HG02981 (cell line): ENCODE measurements around the gene ERN2.
"Not testable (repeated sequence)": the region's sequence is repeated elsewhere in the genome, so short reads cannot be mapped to it uniquely, and the experiment has no call there.

Experiments used
- ATAC-seq: cut with Tn5 transposase; IDR thresholded peaks from one replicate; pipeline ENCODE4 v1.9.1; 2021; ENCODE audit warnings: mild to moderate bottlenecking, moderate library complexity; ENCODE audit not compliant: unreplicated experiment

Gene ERN2

DNA sequence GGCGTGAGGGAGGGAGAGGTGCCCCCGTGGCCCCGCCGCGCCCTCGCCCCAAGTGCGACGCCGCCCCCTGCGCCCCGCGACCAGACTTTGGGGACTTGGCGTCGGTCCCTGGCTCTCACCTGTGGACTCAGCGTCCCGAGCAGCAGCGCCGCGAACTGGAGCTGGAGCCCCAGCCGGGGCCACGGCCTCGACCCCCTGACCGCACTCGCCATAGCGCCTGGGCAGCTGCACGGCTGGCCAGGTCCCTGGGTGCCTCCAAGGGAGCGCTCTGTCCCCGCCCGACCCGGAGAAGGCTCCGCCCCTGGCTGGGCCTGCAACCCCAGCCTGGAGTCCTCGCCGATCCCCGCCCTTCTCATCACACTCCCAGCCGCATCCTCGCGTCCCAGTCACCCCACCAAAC is at the start of gene ERN2:
TSS of gene ERN2 (minus strand) at position 247 of the 400 bp plus-strand sequence. CDS start at position 212, 35 bp downstream.
- ATAC-seq: no peak

- no peak for ATAC-seq
These were observed 45.1 kb upstream of the ERN2 start for GRCh38 chr16:23757937-23758619.

DNA sequence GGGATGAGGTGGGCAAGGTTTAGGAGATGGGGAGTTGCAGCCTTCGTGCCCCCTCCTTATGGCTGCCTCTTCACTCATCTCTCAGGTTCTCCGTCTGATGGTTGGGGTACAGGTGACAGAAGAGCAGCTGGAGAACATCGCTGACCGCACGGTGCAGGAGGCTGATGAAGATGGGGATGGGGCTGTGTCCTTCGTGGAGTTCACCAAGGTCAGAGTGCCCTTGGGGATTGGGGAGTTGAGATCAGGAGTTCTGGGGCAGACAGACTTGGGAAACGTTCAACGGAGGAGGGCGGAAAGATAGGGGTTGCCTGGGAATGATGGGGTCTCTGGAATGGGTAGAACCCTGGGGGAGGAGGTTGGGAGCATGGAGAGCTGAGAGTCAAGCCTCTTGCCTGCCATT is 44.1 kb upstream of the ERN2 start:
- ATAC-seq: no peak

- ATAC-seq: no peak
These were observed 42.4 kb upstream of the ERN2 start for GRCh38 chr16:23755484-23755809.

DNA sequence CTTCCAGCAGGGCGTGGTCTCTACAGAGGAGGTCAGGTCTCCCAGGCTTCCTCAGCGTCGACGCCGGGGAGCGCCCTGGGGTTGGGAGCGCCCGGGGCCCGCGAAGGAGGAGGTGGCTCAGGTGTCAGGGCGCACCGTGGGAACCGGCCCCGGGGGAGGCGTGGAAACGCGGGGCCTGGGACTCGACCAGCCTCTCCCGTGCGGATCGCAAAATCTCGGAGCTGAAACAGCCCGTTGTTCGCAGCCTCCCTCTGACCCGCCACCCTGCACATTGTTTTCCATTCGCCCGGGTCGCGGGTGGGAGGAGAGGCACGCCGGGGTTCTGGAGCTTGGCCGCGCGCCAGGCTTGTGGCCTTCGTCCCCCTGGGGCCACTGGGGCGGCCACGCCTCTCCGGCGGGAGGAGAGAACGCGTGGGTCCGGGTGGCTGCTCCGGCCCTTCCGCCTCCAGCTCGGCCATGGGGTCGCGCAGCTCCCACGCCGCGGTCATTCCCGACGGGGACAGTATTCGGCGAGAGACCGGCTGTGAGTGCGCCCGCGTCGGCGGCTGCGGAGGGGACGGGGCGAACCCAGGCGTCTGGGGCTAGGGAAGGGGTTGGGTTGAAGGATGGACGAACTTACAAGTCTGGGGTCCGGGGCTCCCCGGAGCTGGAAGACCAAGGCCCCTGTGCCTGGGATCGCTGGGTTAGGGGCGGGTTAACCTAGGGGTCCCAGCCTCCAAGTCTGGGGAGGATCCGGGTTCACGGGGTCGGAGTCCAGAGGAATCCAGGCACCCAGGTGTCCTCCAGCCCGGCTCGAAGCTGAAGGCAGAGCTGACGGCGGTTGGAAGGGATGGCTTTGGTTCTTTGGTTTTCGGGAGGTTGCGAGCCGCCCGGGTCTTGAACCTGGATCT is 41.8 kb upstream of the ERN2 start, which contains the start of gene CHP2:
TSS of gene CHP2 (plus strand) at position 433 of the 890 bp plus-strand sequence. CDS start at position 457, 24 bp downstream.
- ATAC-seq: no peak

GRCh38 chr16:23753908-23754593 is 41.0 kb upstream of the ERN2 start:
- no peak for ATAC-seq

GRCh38 chr16:23751053-23751452 is 38.0 kb upstream of the ERN2 start:
- not testable (repeated sequence) for ATAC-seq

DNA sequence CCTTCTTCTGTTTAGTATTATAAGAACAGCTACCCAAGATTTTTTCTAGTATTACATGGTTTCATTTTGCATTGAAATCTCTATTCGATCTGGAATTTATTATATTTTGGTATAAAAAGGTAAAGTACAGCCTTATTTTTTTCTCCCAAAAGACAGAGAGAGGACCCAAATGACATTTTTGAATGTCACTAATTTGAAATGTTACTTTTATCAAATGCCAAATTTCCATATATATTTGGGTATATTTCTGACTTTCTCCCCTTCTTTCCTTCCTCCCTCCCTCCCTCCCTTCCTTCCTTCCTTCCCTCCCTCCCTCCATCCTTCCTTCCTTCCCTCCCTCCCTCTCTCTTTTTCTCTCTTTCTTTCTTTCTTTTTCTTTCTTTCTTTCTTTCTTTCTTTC is 35.6 kb upstream of the ERN2 start:
- no peak for ATAC-seq

GRCh38 chr16:23745263-23745662 is 32.2 kb upstream of the ERN2 start:
- no peak for ATAC-seq

GRCh38 chr16:23742766-23743165 is 29.7 kb upstream of the ERN2 start:
- ATAC-seq: no peak

GRCh38 chr16:23741675-23742303 is 28.8 kb upstream of the ERN2 start:
- no peak for ATAC-seq

DNA sequence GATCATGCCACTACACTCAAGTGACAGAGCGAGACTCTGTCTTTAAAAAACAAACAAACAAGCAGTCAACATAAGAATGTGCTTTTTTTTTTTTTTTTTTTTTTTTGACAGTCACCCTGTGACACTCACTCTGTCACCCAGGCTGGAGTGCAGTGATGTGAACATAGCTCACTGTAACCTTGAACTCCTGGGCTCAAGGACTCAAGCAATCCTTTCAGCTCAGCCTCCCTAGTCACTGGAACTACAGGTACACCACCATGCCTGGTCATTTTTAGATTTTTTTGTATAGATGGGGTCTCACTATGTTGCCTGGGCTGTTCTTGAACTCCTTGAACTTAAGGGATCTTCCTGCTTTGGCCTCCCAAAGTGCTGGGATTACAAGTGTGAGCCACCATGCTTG is 26.5 kb upstream of the ERN2 start:
- no peak for ATAC-seq

DNA sequence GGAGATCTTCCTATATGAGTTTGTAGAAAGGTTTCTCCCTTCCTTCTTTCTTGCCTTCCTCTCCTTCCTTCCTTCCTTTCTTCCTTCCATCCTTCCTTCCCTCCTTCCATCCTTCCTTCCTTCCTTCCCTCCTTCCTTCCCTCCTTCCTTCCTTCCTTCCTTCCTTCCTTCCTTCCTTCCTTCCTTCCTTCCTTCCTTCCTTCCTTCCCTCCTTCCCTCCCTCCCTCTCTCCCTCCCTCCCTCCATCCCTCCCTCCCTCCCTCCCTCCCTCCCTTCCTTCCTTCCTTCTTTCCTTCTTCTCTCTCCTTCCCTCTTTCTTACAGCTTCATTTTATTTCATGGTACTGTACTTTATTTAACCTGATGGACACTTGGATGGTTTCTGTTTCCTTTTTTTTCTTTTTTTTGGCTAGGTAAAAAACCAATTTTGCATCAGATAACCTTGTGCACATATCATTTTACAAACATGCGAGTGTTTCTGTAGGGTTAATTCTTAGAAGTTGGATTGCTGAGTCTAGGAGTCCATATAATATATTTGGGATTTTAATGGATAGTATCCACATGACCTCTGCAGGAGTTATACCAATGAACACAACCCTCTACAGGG is 24.5 kb upstream of the ERN2 start:
- not testable (repeated sequence) for ATAC-seq

DNA sequence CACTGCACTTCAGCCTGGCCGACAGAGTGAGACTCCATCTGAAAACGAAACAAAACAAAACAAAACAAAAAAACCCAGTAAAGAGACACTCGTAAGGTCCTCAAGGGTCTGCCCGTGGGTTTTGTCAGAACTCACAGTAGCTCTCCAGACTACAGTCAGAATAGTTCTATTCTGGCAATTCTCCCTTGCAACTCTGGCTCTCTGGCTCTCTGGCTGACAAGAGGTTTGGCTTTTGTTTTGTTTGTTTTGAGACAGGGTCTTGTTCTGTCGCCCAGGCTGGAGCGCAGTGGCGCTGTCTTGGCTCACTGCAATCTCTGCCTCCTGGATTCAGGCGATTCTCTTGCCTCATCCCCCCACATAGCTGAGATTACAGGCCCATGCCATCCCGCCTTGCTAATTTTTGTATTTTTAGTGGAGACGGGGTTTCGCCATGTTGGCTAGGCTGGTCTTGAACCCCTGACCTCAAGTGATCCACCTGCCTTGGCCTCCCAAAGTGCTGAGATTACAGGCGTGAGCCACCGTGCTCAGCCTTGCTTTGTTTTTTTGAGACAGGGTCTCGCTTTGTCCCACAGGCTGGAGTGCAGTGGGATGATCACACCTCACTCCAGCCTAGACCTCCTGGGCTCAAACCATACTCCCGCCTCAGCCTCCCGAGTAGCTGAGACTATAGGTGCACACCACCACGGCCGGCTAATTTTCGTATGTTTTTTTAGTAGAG is 21.3 kb upstream of the ERN2 start:
- no peak for ATAC-seq

DNA sequence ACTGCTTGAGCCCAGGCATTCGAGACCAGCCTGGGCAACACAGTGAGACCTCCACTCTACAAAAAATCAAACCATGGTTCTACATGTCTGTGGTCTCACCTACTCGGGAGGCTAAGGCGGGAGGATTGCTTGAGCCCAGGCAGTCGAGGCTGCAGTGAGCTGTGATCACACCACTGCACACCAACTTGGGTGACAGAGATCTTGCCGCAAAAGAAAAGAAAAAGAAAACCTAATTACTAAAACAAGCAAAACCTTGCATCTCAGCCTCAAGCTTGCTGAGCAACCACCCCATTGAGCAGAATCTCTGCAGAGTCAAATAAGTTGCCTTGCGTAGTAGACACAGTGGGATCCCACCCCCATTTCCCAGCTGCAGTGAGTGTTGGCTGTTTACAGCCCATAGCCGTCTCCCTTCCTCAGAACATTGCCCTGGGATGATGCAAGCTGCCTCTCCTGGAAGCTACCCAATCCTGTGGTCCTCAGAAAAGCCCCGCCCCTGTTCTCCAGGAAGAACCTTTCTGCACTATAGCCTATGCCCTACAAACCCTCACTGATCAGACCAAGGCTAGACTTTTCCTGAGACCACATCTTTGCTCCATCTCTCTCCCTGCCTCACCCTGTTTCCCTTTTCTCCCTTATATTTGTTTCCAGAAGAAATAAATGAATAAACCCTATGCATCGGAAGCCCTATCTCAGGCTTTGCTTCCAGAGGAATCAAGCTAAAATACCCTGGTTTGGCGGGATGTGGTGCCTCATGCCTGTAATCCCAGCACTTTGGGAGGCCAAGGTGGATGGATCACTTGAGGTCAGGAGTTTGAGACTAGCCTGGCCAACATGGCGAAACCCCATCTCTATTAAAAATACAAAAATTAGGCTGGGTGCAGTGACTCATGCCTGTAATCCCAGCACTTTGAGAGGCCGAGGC is 16.7 kb upstream of the ERN2 start:
- no peak for ATAC-seq

DNA sequence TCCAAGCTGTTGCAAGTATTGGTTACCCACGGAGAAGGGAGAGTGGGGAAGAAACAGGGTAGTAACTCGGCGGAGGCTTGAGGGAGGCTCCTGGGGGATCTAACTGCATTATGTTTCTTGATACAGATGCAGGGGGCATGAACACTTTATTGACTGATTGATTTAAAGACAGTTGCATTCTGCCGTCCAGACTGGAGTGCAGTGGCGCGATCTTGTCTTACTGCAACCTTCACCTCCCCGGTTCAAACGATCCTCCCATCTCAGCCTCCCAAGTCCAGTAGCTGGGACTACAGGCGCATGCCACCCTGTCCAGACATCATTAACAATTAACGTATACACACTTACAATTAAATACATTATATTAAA is 15.1 kb upstream of the ERN2 start:
- ATAC-seq: no peak

DNA sequence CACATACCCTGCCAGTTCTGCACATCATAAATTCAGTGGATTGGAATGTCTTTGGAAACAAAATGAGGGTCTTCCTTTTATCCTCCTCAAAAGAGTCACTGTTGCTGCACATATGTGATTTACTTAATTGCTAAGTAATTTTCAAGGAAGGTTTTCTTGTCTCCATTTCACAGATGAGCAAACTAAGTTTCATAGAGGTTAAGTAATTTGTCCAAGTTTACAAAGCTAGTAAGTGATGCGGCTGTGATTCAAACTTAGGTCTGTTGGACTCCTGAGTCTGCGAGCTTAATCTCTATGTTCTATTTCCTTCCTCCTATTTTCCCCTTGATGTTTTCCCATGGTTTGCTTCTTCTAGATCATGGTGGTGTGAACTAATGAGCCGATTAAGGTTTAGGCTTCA is 13.7 kb upstream of the ERN2 start:
- ATAC-seq: no peak

DNA sequence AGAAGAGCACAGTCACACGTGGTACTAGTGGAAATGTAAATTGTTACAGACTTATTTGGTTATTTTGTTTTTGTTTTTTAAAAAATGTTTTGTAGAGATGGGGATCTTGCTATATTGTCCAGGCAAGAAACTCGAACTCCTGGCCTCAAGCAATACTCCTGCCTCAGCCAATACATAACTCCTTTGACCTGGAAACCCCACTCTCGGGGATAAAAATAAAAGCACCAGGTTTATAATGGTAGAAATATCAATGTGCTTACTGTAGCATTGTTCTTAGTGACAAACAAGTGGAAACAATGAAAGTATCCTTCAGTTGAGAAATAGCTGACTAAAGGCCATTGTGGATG is 11.7 kb upstream of the ERN2 start:
- ATAC-seq: no peak

DNA sequence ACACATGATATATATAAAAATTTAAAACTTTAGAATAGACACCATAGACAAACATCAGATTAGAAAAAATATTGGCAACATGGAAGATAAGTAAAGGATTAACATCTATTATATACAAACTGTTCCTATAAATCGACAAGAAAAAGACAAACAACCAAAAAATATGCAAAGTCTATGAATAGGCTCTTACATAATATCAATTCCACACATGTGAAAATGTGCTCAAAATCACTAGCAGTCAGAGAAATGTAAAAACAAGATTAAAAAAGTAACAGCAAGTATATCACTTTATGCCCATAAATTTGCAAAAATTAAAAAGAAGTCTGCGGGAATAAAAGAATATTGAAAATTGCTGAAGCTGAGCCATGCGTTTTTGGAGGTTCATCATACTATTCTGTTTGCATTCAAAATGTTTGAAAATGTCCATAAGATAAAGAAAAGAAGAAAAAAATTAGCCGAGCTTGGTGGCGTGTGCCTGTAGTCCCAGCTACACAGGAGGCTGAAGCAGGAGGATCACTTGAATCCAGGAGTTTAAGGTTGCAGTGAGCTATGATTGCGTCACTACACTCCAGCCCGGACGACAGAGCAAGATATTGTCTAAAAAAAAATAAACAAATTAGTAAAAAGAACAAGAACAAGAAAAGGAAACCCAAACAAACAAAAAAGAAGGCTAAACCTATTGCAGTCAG is 11.2 kb upstream of the ERN2 start:
- no peak for ATAC-seq
